Trophoblast cell (in vitro differentiated cells and primary cell): ENCODE data around the gene PEX14.

ENCODE experiments used
- DNase-seq, 2 donors: peaks; one replicate each; pipeline ENCODE4 v3.0.0-alpha.2; 2016
- H2AFZ ChIP-seq: 2 replicates; pipeline ENCODE4 v1.6.1; 2013; ENCODE audit warnings: low read length, moderate library complexity, mild to moderate bottlenecking; ENCODE audit not compliant: insufficient read depth, poor library complexity
- H2AK5ac ChIP-seq: 2 replicates; pipeline ENCODE4 v1.6.1; 2013; ENCODE audit warnings: mild to moderate bottlenecking, low read length
- H2BK120ac ChIP-seq: 2 replicates; pipeline ENCODE4 v1.6.1; 2013; ENCODE audit warnings: low read length, mild to moderate bottlenecking, moderate library complexity; ENCODE audit not compliant: insufficient read depth, poor library complexity
- H2BK12ac ChIP-seq: 2 replicates; pipeline ENCODE4 v1.6.1; 2013; ENCODE audit warnings: mild to moderate bottlenecking, low read length, moderate library complexity
- H2BK5ac ChIP-seq: 2 replicates; pipeline ENCODE4 v1.6.1; 2013; ENCODE audit warnings: low read length, low read depth, moderate library complexity, mild to moderate bottlenecking; ENCODE audit not compliant: poor library complexity
- H3K14ac ChIP-seq: 2 replicates; pipeline ENCODE4 v1.6.1; 2013; ENCODE audit warnings: mild to moderate bottlenecking, low read length
- H3K18ac ChIP-seq: 2 replicates; pipeline ENCODE4 v1.6.1; 2013; ENCODE audit warnings: mild to moderate bottlenecking, low read length
- H3K23ac ChIP-seq: 2 replicates; pipeline ENCODE4 v1.6.1; 2013; ENCODE audit warnings: low read length
- H3K27ac ChIP-seq: 2 replicates; pipeline ENCODE4 v1.5.1; 2013; ENCODE audit warnings: low read depth, mild to moderate bottlenecking, inconsistent platforms, low read length, moderate library complexity
- H3K27me3 ChIP-seq: 2 replicates; pipeline ENCODE4 v1.6.1; 2013; ENCODE audit warnings: inconsistent platforms, mild to moderate bottlenecking, low read length, moderate library complexity; ENCODE audit not compliant: insufficient read depth
- H3K36me3 ChIP-seq, 2 experiments: 1 replicate in 1 of 2; 2 replicates in 1 of 2; pipeline ENCODE4 v1.6.1; 2013; ENCODE audit warnings: low read length in 2 of 2, mild to moderate bottlenecking in 2 of 2, moderate library complexity in 1 of 2; ENCODE audit not compliant: insufficient read depth in 2 of 2, control insufficient read depth in 1 of 2
- H3K4ac ChIP-seq: 2 replicates; pipeline ENCODE4 v1.6.1; 2013; ENCODE audit warnings: low read depth, mild to moderate bottlenecking, low read length, moderate library complexity
- H3K4me1 ChIP-seq, 2 experiments: 1 replicate in 1 of 2; 2 replicates in 1 of 2; pipeline ENCODE4 v1.6.1; 2013; ENCODE audit warnings: low read length in 2 of 2, mild to moderate bottlenecking in 2 of 2, moderate library complexity in 1 of 2; ENCODE audit not compliant: insufficient read depth in 2 of 2, control insufficient read depth in 1 of 2
- H3K4me2 ChIP-seq: 2 replicates; pipeline ENCODE4 v1.6.1; 2013; ENCODE audit warnings: inconsistent platforms, mild to moderate bottlenecking, low read length, moderate library complexity
- H3K4me3 ChIP-seq: 2 replicates; pipeline ENCODE4 v1.5.1; 2013; ENCODE audit warnings: mild to moderate bottlenecking, low read depth, low read length, inconsistent platforms
- H3K79me1 ChIP-seq: one replicate; pipeline ENCODE4 v1.6.1; 2013; ENCODE audit warnings: low read length
- H3K79me2 ChIP-seq: 2 replicates; pipeline ENCODE4 v1.6.1; 2013; ENCODE audit warnings: low read length, mild to moderate bottlenecking; ENCODE audit not compliant: control insufficient read depth, insufficient read depth, poor library complexity
- H3K9ac ChIP-seq: 2 replicates; pipeline ENCODE4 v1.6.1; 2013; ENCODE audit warnings: mild to moderate bottlenecking, low read length
- H3K9me3 ChIP-seq: 2 replicates; pipeline ENCODE4 v1.6.1; 2013; ENCODE audit warnings: low read depth, mild to moderate bottlenecking, control low read depth, inconsistent platforms, low read length; ENCODE audit not compliant: insufficient read depth
- H4K12ac ChIP-seq: 2 replicates; pipeline ENCODE4 v1.6.1; 2013; ENCODE audit warnings: low read depth, mild to moderate bottlenecking, low read length, moderate library complexity
- H4K8ac ChIP-seq: 2 replicates; pipeline ENCODE4 v1.6.1; 2013; ENCODE audit warnings: low read depth, mild to moderate bottlenecking, low read length, moderate library complexity
- H4K91ac ChIP-seq: one replicate; pipeline ENCODE4 v1.6.1; 2013; ENCODE audit warnings: low read depth, mild to moderate bottlenecking, low read length, moderate library complexity
- WGBS: extraction: QIAGEN DNeasy Blood & Tissue Kit; methylation state at CpG from one replicate; pipeline ENCODE4 v1.1.7; 2013; ENCODE audit warnings: missing lambda C conversion rate; ENCODE audit not compliant: insufficient read length, insufficient coverage; ENCODE audit errors: extremely low coverage; 5-methylcytosine and 5-hydroxymethylcytosine counted together

The PEX14 gene

GRCh38 chr1:10635085-10635896 is 160.5 kb downstream of the PEX14 start:
- WGBS = no CpG with 5 or more reads among the region's 23 CpGs

GRCh38 chr1:10635992-10636391 is 161.2 kb downstream of the PEX14 start:
- Histone ChIP-seq H2BK12ac (no peak overlapping the region), H2BK5ac (no peak overlapping the region), H3K4me1 (peaks cover 0 to 5% of the 10 kb centered on the region in 2 experiments), H3K4me2 (no peak overlapping the region), H4K91ac (no peak overlapping the region), H3K9me3 (peaks cover 6% of the 10 kb centered on the region), H3K79me1 (no peaks in the 10 kb centered on the region), H3K23ac (no peak overlapping the region), H4K12ac (no peak overlapping the region), H3K18ac (no peak overlapping the region), H3K36me3 (peaks cover 3 to 4% of the 10 kb centered on the region in 2 experiments), H2AK5ac (no peak overlapping the region), H3K79me2 (no peaks in the 10 kb centered on the region), H3K4me3 (no peak overlapping the region), H2BK120ac (no peak overlapping the region), H3K27me3 (peaks cover 26% of the 10 kb centered on the region), H3K4ac (no peak overlapping the region), H3K9ac (no peak overlapping the region), H3K27ac (no peak overlapping the region), H4K8ac (no peak overlapping the region), H3K14ac (no peak overlapping the region), H2AFZ (no peak overlapping the region)
- no CpG with 5 or more reads among the region's 18 CpGs for WGBS
- DNase-seq = no peak

More at GRCh38 chr1:10635085-10635896, 160.5 kb downstream of the PEX14 start:
- Histone ChIP-seq H2AFZ (no peak overlapping the region), H3K27me3 (peaks cover 26% of the 10 kb centered on the region), H3K23ac (no peak overlapping the region), H2BK12ac (no peak overlapping the region), H4K12ac (no peak overlapping the region), H3K4me1 (peaks cover 0 to 5% of the 10 kb centered on the region in 2 experiments), H2BK120ac (no peak overlapping the region), H3K14ac (no peak overlapping the region), H3K4me2 (no peak overlapping the region), H2AK5ac (no peak overlapping the region), H4K91ac (no peak overlapping the region), H3K79me2 (no peaks in the 10 kb centered on the region), H3K27ac (no peak overlapping the region), H3K36me3 (peaks cover 4 to 5% of the 10 kb centered on the region in 2 experiments), H3K4ac (no peak overlapping the region), H3K9me3 (peaks cover 6% of the 10 kb centered on the region), H3K9ac (no peak overlapping the region), H3K79me1 (no peaks in the 10 kb centered on the region), H3K18ac (no peak overlapping the region), H3K4me3 (no peak overlapping the region), H2BK5ac (no peak overlapping the region), H4K8ac (no peak overlapping the region)
- DNase-seq = peak; percentile 18 to 50

GRCh38 chr1:10637400-10637799 is 162.7 kb downstream of the PEX14 start:
- Histone ChIP-seq H3K23ac (no peak overlapping the region), H2AFZ (no peak overlapping the region), H4K8ac (no peak overlapping the region), H3K36me3 (peaks cover 3 to 4% of the 10 kb centered on the region in 2 experiments), H3K79me2 (no peaks in the 10 kb centered on the region), H2BK12ac (no peak overlapping the region), H3K27ac (no peak overlapping the region), H3K4me3 (no peak overlapping the region), H3K9ac (no peak overlapping the region), H4K12ac (no peak overlapping the region), H2BK120ac (no peak overlapping the region), H3K9me3 (peaks cover 6% of the 10 kb centered on the region), H3K4ac (no peak overlapping the region), H3K14ac (no peak overlapping the region), H2BK5ac (no peak overlapping the region), H2AK5ac (no peak overlapping the region), H4K91ac (no peak overlapping the region), H3K18ac (no peak overlapping the region), H3K4me2 (no peak overlapping the region), H3K79me1 (no peaks in the 10 kb centered on the region), H3K4me1 (peaks cover 0 to 5% of the 10 kb centered on the region in 2 experiments), H3K27me3 (peaks cover 26% of the 10 kb centered on the region)
- DNase-seq = no peak
- no CpG with 5 or more reads among the region's 9 CpGs for WGBS

GRCh38 chr1:10637834-10638558 is 163.2 kb downstream of the PEX14 start:
- Histone ChIP-seq H2BK120ac (no peak overlapping the region), H3K4ac (no peak overlapping the region), H3K9me3 (peaks cover 6% of the 10 kb centered on the region), H2AFZ (no peak overlapping the region), H3K36me3 (peaks cover 3 to 4% of the 10 kb centered on the region in 2 experiments), H3K27me3 (peaks cover 26% of the 10 kb centered on the region), H2BK5ac (no peak overlapping the region), H4K12ac (no peak overlapping the region), H3K23ac (no peak overlapping the region), H2AK5ac (no peak overlapping the region), H2BK12ac (no peak overlapping the region), H3K27ac (no peak overlapping the region), H4K8ac (no peak overlapping the region), H4K91ac (no peak overlapping the region), H3K14ac (no peak overlapping the region), H3K79me1 (no peaks in the 10 kb centered on the region), H3K4me2 (peak overlapping the region; percentile 64), H3K79me2 (no peaks in the 10 kb centered on the region), H3K4me1 (peaks cover 0 to 5% of the 10 kb centered on the region in 2 experiments), H3K4me3 (no peak overlapping the region), H3K18ac (no peak overlapping the region), H3K9ac (no peak overlapping the region)
- DNase-seq = no peak
- no CpG with 5 or more reads among the region's 29 CpGs for WGBS
